Endothelial cell of hepatic sinusoid (primary cell): ENCODE results near the gene ZCCHC14.
"Not testable (repeated sequence)": the region's sequence is repeated elsewhere in the genome, so short reads cannot be mapped to it uniquely, and the experiment has no call there.

ENCODE experiments used
- in situ Hi-C: cut with HindIII; loops from 2 replicates; pipeline ENCODE4 v1.10.0; 2017; ENCODE audit warnings: low sequenced_read_pairs

Gene ZCCHC14

DNA sequence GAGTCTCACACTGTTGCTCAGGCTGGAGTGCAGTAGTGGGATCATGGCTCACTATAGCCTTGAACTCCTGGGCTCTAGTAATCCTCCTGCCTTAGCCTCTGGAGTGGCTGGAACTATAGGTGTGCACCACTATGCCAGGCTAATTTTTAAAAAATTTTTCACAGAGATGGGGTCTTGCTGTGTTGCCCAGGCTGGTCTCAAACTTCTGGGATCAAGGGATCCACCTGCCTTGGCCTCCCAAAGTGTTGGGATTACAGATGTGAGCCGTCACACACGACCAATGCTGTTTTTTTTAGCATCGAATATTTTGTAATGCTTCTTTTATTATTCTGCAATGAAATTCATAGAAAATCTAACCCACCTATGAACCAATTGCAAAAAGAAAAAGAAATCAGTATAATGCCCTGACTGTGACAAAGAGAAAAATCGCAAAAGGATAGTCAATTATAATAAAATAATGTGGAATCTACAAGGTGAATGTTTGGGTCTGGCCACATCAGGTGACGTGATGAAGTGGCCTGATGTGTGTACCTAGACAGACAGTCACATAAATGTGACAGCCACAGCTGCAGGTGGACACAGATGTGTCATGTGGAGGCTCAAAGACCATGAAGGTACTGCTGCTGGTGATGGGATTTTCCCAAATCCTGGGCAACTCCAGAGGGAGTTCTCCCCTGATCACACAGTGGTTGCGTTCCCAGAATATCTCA, 33.6 kb upstream of the ZCCHC14 start:
- in situ Hi-C loops: no loop called here

DNA sequence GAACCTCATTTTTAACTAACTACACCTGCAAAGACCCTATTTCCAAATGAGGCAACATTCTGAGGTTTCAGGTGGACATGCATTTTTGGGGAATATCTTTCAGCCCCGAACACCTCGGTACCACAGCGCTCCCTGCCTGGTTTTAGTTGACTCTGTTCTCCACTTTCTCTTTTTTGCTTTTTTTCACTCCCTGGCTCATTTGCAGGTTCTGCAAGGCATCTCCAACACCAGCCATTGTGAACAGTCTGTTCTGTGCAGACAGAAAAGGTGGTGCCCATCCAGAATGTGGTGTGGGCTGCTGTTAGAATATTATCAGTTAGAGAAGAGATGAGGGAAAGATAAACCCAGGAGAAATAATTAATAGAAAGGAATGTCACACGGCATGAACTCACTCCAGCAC, 32.5 kb upstream of the ZCCHC14 start:
- in situ Hi-C loops: no loop called here

DNA sequence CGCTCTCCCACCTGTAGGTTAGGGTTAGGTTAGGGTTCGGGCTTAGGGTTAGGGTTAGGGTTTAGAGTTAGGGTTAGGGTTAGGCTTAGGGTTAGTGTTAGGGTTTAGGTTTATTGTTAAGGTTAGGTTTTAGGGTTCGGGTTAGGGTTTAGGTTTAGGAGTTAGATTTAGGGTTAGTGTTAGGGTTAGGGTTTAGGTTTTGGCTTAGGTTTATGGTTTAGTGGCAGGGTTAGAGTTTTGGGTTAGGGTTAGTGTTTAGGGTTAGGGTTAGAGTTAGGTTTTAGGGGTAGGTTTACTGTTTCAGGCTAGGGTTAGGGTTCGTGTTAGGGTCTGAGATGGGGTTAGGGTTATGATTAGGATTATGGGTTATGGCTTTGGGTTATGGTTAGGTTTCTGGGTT, 31.6 kb upstream of the ZCCHC14 start:
- in situ Hi-C loops: no loop called here

DNA sequence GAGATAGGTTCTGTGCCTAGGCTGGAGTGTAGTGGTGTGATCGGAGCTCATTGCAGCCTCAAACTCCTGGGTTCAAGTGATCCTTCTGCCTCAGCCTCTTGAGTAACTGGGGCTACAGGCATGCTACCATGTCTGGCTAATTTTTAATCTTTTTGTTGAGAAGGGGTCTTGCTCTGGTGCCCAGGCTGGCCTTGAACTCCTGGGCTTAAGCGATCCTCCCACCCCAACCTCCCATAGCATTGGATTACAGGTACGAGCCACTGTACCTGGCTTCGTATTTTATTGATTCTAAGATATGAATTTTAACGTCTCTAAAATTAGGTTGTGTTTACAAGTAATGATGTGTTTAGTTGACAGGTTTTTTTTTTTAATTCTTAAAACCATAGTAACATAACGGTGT, 30.8 kb upstream of the ZCCHC14 start:
- in situ Hi-C loops: not testable (repeated sequence)

DNA sequence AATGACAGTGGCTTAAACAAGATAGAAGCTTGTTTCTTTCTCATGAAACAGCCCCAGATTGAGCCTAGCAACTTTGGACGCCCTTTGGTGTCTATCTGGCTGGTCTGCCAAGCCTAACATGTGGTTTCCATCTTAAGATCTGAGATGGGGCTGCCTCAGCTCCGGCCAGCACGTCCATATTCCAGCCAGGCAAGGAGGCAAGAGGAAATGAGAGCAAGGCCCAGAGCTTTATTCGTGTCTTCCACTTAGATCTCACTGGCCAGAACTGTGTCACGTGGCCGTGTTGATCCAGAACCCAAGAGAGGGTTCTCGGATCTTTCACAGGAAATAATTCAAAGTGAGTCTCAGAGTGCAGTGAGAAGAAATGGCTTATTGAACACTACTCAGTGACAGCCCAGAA, 28.9 kb upstream of the ZCCHC14 start:
- in situ Hi-C loops: not testable (repeated sequence)

DNA sequence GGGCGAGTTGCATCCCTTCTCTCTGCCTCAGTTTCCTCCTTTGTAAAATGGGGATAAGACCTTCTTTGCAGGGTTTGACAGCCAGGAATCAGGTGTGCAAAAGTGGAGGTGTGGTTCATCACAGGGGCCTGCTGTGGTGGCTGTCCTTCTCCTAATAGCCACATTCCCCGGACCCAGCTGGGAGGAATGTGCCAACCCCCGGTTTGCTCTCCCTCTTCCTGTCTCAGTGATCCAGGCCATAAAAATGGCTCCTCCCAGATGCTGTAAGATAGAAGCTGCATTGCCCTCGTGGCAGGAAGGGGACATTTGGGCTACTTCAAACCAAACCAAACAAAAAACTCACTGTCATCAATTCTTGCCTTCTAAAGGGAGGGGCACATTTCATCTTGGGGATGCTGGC, 26.3 kb upstream of the ZCCHC14 start:
- in situ Hi-C loops: not testable (repeated sequence)

DNA sequence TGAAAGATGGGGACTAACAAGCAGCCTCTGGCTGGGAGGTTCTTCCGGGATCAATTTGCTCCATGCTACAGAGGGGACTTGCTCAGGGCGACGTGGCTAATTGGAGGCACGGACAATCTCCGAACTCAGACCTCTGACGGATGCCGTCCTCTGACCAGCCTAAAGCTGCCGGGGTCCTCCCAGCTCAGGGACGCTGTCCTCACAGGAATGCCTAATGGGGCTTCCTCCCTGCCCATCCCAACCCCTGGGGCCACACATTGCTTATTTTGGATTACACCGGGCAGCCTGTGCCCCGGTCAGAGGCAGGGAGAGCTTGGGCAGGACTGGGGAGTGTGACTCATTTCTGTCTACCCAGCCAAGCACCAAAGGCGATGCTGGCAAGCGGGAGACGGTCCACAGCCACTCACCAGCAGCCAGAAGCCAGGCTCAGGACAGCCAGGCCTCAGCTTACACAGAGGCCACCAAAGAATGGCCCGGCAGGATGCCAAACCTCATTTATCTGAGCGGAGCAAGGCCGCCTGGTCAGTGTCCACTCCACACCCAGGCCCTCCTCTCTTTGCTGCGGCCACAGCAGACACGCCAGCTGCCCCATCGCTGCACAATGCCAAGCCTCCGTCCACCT, 25.7 kb upstream of the ZCCHC14 start:
- in situ Hi-C loops: not testable (repeated sequence)

DNA sequence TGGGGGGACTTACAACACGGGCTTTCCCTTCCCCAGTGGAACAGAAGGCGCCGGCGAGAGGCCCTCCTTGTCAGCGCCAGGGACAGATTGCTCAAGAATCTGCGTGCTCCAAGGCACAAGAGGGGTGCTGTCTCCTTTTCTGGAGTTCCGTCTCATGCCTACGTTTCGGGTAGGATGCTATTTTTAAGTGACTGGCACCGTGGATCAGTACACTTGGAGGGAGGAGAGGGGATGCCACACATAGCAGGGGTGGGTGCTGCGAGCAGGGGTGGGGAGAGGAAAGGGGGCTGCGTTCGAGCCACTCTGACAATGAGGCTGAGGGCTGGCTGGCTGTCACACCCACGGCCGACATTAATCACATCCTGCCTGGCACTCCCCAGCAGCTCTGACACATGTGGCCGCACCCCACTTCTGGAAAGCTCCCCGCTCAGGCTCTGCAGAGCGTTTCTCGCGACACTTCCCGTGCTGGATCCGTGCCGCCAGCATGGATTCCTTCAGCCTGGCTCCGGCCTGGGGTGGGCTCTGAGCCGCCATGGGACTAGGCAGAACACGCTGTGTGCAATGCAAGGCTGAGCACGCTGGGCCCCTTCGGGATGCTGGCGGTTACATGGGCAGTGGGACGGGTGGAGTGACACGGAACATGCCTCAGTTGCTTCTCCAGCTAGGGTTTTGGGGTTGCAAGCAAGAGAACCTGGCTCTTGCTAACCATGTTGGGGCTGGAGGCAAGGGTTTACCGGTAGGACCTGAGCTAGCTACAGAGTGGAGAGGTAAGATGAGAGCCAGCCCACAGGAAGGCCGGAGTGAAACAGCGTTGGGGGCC, 25.0 kb upstream of the ZCCHC14 start:
- in situ Hi-C loops: not testable (repeated sequence)

DNA sequence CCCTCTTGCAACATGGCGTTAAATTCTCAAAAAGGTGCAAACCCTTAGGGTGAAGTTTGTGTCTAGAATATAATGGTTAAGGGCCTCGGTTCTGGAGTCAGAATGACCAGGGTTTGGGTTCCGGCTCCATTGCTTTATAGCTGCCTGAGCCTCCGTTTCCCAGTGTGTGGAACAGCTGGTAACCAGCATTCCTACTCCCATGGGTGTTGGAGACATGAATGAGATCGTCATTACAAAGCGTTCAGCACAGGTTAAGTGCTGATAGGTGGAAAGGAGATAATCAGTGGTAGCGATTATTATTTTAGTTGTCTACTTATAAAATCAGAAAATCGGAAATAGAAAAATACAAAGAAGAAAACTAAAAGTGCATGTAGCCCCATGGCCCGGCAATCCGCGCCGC, 23.5 kb upstream of the ZCCHC14 start:
- in situ Hi-C loops: no loop called here

DNA sequence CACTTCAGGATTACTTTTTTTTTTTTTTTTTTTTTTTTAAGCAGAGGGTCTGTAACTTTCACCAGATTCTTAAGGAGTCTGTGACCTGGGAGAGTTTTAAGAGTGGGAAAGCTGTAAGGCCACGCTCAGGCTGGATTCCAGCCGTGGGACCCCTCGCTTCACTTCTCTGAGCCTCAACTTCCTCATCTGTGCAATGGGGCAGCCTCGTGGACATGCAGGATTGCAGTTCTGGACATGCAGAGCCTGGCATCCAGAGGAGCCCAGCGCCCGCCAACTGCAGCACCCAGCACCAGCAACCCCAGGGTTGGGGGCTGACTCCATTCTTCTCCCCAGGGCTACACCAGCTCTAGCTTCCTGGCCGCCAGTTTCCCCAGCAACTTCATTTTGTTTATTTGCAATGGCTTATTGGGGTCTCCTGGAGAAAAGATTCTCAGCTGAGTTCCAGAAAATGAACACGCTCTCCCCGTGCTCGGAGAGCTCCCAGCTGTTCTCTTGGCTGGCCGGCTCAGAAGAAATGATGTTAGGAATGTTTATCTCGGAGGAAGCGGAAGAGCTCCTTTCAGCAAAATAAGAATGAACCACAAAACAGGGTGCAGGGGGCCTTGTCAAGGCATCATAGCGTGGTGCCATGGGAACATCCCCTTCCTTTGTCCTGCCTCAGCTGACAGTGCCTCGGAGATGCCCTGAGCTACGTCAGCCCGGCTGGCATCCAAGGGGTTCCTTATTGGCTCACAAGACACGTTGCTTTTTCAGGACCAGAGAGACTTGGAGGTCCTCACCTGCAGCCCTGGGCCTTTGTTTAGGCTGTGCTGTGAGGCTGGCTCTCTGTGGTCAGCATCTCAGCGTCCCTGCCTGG, 22.9 kb upstream of the ZCCHC14 start:
- in situ Hi-C loops: no loop called here

DNA sequence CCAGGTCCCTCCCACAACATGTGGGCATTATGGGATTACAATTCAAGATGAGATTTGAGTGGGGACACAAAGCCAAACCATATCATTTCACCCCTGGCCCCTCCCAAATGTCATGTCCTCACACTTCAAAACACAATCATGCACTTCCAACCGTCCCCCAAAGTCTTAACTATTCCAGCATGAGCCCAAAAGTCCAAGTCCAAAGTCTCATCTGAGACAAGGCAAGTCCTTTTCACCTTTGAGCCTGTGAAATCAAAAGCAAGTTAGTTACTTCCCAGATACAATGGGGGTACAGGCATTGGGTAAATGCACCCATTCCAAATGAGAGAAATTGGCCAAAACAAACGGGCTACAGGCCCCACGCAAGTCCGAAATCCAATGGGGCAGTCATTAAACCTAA, 17.0 kb upstream of the ZCCHC14 start:
- in situ Hi-C loops: not testable (repeated sequence)

DNA sequence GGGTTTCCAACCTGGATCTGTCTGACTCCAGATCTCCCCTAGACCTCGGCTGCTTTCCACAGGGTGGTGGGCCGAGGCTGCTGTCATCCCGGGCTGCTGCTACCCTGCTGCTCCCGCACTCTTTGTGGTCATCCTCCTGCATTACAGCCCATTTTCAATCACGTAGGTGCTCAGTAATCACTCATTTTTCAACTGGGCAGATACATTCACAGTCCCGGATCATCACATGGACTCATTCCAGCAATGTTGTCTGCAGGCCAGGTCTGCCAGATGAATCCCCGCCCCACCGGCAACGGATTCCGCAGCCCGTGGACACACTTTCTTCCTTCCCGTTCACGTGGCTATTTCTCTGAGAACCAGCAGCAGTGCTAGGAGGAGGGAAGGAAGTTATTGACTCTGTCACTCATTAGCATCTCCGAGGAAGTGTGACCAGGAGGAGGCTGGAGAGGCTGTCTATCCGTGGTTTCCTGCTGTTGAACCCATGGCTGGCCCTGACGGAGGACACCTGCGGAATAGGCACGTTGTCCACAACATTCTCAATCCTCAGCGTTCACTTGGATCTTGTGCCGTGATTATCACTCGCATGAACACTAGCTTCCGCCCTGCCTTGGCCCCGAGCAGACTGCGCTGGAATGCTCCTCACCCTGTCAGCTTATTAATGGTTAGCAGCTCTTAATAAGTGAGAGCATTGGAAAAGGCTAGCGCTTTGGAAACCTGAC, 14.7 kb upstream of the ZCCHC14 start:
- in situ Hi-C loops: no loop called here

DNA sequence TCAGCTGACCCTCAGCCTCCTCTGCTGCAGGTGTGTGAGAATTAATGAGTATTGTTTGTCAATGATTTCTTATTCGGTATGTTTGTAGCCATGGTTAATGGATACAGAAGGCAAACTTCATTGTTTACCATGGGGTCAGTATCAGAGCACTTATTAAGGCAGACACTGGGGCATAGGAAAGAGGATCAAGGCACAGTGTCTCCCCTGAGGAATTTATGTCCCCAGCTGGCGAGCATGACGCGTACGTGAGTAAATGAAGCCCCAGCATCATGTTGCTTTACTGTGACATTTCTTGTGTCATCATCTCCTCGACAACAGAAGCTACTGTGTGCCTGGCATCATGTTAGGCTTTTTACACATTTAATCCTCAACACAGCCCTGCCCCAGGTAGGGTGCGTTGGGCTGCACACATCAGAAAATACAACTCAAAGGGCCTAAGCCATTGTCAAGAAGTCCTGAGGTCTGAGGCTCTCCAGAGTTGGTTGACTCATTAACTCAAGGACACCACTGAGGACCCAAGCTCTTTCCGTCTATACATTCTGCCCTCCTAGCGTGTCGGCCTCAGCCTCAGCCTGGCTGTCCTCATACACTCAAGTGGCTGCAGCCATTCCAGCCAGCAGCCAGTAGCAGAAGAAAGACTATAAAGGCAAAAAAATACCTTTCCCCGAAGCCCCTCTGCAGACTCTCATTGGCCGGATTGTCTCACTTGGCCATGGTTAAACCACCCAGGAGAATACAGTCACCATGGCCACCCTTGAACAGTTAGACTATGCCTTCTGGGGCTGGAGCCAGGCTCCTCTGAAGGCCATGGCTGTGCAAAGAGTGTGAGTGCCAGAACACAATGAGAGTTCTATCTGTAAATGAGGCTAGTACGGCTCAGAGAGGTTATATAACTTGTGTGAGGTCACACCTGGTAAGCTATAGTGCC, 13.9 kb upstream of the ZCCHC14 start:
- in situ Hi-C loops: no loop called here

DNA sequence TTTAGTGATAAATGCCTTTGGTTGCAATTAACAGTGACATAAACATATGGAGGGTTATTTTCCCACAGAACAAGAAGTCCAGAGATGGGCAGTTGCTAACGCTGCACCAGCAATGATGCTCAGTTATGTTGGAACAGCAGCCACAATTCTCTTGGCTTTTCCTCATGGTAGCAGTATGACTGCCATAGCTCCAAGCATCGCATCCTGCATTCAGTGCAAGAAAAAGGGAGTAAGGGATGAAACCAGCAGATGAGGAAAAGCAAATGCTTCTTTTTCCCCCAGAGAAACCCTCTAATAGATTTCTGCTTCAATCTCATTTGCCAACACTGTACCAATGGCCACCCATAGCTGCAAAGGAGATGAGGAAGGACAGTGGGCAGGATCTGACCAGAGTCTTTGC, 13.0 kb upstream of the ZCCHC14 start:
- in situ Hi-C loops: no loop called here

DNA sequence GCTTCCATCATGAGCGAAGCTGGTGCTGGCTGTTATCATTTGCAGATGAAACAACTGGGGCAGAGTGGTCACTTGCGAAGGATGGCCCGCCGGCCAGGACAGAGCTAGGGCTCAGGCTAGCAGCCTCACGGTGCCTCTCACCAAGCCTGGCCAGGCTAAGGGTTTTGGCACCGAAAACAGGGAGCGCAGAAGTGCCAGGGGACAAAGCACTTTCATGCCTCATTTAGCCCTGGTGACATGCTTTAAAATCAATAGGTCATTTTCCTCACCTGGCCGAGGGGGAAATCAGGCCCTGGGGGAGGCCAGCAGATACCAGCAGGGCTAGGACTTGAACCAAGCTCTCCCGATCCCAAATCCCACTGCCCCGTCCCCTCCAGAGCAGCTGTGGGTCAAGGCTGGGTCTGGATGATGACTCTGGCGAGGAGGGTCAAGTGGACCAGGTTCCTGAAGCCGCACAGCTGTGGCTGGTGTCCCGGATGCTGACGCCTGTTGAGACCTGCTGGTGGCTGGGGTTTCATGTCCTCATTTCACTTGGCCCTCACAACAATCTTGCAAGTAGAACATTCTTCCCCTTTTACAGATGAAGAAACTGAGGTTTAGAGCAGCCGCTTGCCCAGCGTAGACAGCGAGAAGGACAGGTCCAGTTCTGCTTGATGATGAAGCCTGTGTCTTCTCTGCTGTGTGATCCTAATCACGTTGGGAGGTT, 10.6 kb upstream of the ZCCHC14 start:
- in situ Hi-C loops: loop anchor here (5.0 kb wide), 1 partner anchor 34 kb away; no protein-coding TSS in a partner anchor

DNA sequence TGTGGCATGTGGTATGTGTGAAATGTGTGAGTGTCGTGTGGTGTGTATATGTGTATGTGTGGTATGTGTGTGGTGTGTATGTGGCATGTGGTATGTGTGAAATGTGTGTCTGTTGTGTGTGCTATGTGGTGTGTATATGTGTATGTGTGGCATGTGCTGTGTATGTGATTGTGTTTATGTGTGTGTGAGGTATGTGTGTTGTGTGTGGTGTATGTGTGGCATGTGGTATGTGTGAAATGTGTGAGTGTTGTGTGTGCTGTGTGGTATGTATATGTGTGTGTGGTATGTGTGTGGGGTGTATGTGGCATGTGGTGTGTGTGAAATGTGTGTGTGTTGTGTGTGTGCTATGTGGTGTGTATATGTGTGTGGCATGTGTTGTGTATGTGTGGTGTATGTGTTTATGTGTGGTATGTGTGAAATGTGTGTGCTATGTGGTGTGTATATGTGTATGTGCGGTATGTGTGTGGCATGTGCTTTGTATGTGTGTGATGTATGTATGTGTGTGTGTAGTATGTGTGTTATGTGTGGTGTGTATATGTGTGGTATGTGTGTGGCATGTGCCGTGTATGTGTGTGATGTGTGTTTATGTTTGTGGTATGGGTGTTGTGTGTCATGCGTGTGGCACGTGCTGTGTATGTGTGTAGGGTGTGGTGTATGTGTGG, 9.6 kb upstream of the ZCCHC14 start:
- in situ Hi-C loops: loop anchor here (5.0 kb wide), 1 partner anchor 35 kb away; no protein-coding TSS in a partner anchor

DNA sequence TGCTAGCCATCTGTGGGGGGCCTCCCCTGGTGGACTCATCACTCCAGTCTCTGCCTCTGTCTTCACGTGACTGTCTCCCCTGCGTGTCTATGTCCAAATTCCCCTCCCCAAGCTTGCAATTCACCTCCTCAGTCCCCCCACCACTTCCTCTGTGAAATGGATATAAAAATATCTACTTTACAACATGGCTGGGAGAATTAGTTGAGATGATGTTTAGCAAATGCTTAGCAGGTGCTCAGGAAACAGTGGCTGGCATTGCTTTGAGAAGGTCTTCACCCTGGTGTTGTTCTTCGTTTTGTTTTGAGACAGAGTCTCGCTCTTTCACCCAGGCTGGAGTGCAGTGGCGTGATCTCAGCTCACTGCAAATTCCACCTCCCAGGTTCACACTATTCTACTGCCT, 8.3 kb upstream of the ZCCHC14 start:
- in situ Hi-C loops: loop anchor here (5.0 kb wide), 1 partner anchor 36 kb away; no protein-coding TSS in a partner anchor

DNA sequence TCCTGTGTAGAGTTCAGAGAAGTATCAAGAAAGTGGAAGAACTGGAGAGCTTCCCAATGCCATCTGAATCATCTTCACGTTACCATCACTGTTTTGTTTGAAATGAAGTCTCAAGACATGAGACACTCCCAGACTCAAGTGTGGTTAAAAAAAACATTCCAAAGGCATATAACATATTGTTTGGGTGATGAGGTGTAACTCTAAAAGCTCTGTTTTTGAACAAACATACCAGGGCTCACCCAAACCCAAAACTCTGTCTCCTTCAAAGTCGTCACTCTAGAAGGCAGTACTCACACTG, 6.3 kb upstream of the ZCCHC14 start:
- in situ Hi-C loops: no loop called here
